Measurements from ENCODE around the gene NLRP6.
"Not testable (repeated sequence)": the region's sequence is repeated elsewhere in the genome, so short reads cannot be mapped to it uniquely, and the experiment has no call there.

Gene NLRP6

DNA sequence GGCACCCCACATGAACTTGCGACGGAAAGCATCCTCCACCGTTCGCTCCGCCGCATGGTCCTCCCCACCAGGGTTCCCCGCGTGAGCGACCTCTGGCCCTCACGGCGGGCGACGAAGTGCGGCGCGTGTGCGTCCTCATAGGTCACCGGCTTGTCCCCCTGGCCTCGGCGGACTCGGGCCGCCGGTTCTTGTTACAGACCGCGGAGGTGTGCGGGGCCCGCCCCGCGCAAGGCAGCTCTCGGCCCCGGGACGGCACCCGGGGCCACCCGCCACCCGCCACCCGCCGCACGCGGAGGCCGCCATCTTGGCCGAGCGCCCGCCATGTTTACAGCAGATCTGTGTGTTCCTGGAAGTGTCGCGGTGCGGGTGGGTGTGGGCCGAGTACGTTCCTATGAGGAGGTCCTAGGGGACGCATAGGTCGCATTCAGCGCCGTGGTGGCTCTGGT lies 25.9 kb downstream of the NLRP6 start:
- TF ChIP-seq HDGF (IDR thresholded peaks at IDR 0.05; ENCODE audit: borderline replicate concordance) = no peak
- TF ChIP-seq ELF4 (IDR thresholded peaks at IDR 0.05) = no peak
- TF ChIP-seq TARDBP (IDR thresholded peaks at IDR 0.05) = no peak
- no peak for TF ChIP-seq FOXA1 (IDR thresholded peaks at IDR 0.05)
- TF ChIP-seq SUZ12 (IDR thresholded peaks at IDR 0.05) = no peak
- no peak for TF ChIP-seq LEF1 (IDR thresholded peaks at IDR 0.05; ENCODE audit: borderline replicate concordance)
- no peak for TF ChIP-seq BHLHE40 (IDR thresholded peaks at IDR 0.05; ENCODE audit: borderline replicate concordance)
- no peak for TF ChIP-seq NFRKB (IDR thresholded peaks at IDR 0.05)
- no peak for TF ChIP-seq ARNT (IDR thresholded peaks at IDR 0.05)
- no peak for TF ChIP-seq SP1 (IDR thresholded peaks at IDR 0.05)
- TF ChIP-seq FOXM1 (IDR thresholded peaks at IDR 0.05; ENCODE audit: borderline replicate concordance) = no peak
- TF ChIP-seq ZNF384 (IDR thresholded peaks at IDR 0.05) = no peak
- CTCF ChIA-PET = interaction anchor here (0.6 kb wide), 1 partner anchor 48 kb away, joined by 5 read pairs; no protein-coding TSS in a partner anchor
- POLR2A ChIA-PET = no interaction called here
- DNase-seq (ENCODE audit: extremely low spot score) = no peak

DNA sequence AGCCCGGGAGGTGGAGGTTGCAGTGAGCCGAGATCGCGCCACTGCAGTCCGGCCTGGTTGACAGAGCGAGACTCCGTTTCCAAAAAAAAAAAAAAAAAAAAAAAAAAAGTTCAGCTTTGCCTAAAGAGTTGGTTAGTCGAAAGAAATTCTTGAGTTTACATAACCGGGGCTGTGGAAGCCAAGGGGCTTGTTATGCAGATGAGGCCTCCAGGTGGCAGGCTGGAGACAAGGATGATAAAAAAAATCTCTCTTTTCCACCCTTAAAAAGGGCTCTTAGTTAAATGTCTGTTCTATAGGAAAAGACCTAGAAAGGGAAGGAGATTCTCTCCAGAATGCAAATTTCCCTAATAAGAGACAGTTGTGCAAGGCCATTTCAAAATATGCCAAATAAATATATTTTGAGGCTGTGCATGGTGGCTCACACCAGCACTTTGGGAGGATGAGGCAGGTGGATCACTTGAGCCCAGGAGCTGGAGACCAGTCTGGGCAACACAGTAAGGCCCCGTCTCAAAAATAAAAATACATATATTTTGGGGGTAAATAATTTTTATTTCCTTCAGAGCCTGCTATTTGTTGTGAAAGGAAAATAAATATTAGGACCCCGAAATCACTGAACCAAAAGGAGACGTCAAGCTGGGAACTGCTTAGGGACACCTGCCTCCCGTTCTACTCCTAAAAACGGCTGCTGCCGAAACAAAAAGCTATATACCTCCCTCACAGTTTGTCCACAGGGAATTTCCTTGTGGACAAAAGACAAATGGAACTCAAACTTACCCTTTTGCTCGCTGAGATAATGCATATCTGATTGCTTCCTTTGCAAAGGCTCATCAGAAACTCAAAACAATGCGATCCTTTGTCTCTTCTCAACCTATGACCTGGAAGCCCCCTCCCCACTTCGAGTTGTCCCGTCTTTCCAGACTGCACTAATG lies 27.0 kb downstream of the NLRP6 start:
- CTCF ChIA-PET = interaction anchor here (0.6 to 1.3 kb wide), 2 partner anchors 35 to 47 kb away, joined by 3 to 5 read pairs; no protein-coding TSS in a partner anchor
- POLR2A ChIA-PET = interaction anchor here (1.2 to 2.6 kb wide), 3 partner anchors 50 to 145 kb away, joined by 3 to 10 read pairs (median 5); partner anchors contain the start of genes BET1L, PTDSS2 and RIC8A
- peak; percentile 58 for DNase-seq (ENCODE audit: extremely low spot score)
- peak; percentile 72 for TF ChIP-seq ZNF384 (IDR thresholded peaks at IDR 0.05)
- TF ChIP-seq, protein P1, sequence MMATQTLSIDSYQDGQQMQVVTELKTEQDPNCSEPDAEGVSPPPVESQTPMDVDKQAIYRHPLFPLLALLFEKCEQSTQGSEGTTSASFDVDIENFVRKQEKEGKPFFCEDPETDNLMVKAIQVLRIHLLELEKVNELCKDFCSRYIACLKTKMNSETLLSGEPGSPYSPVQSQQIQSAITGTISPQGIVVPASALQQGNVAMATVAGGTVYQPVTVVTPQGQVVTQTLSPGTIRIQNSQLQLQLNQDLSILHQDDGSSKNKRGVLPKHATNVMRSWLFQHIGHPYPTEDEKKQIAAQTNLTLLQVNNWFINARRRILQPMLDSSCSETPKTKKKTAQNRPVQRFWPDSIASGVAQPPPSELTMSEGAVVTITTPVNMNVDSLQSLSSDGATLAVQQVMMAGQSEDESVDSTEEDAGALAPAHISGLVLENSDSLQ (IDR thresholded peaks at IDR 0.05) = no peak

- DNase-seq (ENCODE audit: extremely low spot score) = no peak
- TF ChIP-seq FOXA1 (IDR thresholded peaks at IDR 0.05) (no peak), TARDBP (IDR thresholded peaks at IDR 0.05) (no peak), BHLHE40 (IDR thresholded peaks at IDR 0.05; ENCODE audit: borderline replicate concordance) (no peak), LEF1 (IDR thresholded peaks at IDR 0.05; ENCODE audit: borderline replicate concordance) (no peak), SP1 (IDR thresholded peaks at IDR 0.05) (no peak), FOXM1 (IDR thresholded peaks at IDR 0.05; ENCODE audit: borderline replicate concordance) (no peak), ARNT (IDR thresholded peaks at IDR 0.05) (no peak), CTBP1 (IDR thresholded peaks at IDR 0.05; ENCODE audit: borderline replicate concordance) (no peak), NFRKB (IDR thresholded peaks at IDR 0.05) (no peak), L3MBTL2 (conservative IDR thresholded peaks at IDR 0.05) (no peak), ZNF384 (IDR thresholded peaks at IDR 0.05) (no peak), FOXK2 (IDR thresholded peaks at IDR 0.05) (no peak), HDGF (IDR thresholded peaks at IDR 0.05; ENCODE audit: borderline replicate concordance) (no peak), ELF4 (IDR thresholded peaks at IDR 0.05) (no peak), SUZ12 (IDR thresholded peaks at IDR 0.05) (no peak)
- TF ChIP-seq, protein P1 (IDR thresholded peaks at IDR 0.05) = no peak
- ChIA-PET CTCF (interaction anchor here (0.9 to 1.3 kb wide), 2 partner anchors 34 to 50 kb away, joined by 3 read pairs; no protein-coding TSS in a partner anchor), POLR2A (interaction anchor here (1.2 to 2.6 kb wide), 3 partner anchors 50 to 144 kb away, joined by 3 to 10 read pairs (median 5); partner anchors contain the start of genes BET1L, PTDSS2 and RIC8A)
Observed at GRCh38 chr11:305844-306211, 27.6 kb downstream of the NLRP6 start.

- POLR2A ChIA-PET = interaction anchor here (1.2 to 2.6 kb wide), 2 partner anchors 49 to 99 kb away, joined by 3 to 10 read pairs; partner anchors contain the start of genes BET1L and RIC8A
- CTCF ChIA-PET = interaction anchor here (0.9 to 1.4 kb wide), 2 partner anchors 12 to 49 kb away, joined by 3 to 5 read pairs; no protein-coding TSS in a partner anchor
- DNase-seq (ENCODE audit: extremely low spot score) = no peak
- no peak for TF ChIP-seq BHLHE40 (IDR thresholded peaks at IDR 0.05; ENCODE audit: borderline replicate concordance)
- no peak for TF ChIP-seq ARNT (IDR thresholded peaks at IDR 0.05)
- TF ChIP-seq ELF4 (IDR thresholded peaks at IDR 0.05) = no peak
- TF ChIP-seq FOXK2 (IDR thresholded peaks at IDR 0.05) = no peak
- no peak for TF ChIP-seq ZNF384 (IDR thresholded peaks at IDR 0.05)
- no peak for TF ChIP-seq LEF1 (IDR thresholded peaks at IDR 0.05; ENCODE audit: borderline replicate concordance)
- no peak for TF ChIP-seq L3MBTL2 (conservative IDR thresholded peaks at IDR 0.05)
- TF ChIP-seq FOXM1 (IDR thresholded peaks at IDR 0.05; ENCODE audit: borderline replicate concordance) = no peak
- TF ChIP-seq NFRKB (IDR thresholded peaks at IDR 0.05) = no peak
- no peak for TF ChIP-seq TARDBP (IDR thresholded peaks at IDR 0.05)
- TF ChIP-seq SP1 (IDR thresholded peaks at IDR 0.05) = no peak
- TF ChIP-seq HDGF (IDR thresholded peaks at IDR 0.05; ENCODE audit: borderline replicate concordance) = no peak
- TF ChIP-seq CTBP1 (IDR thresholded peaks at IDR 0.05; ENCODE audit: borderline replicate concordance) = no peak
- TF ChIP-seq, protein P1 (IDR thresholded peaks at IDR 0.05) = no peak
- no peak for TF ChIP-seq SUZ12 (IDR thresholded peaks at IDR 0.05)
- TF ChIP-seq FOXA1 (IDR thresholded peaks at IDR 0.05) = no peak
Observed at GRCh38 chr11:306645-307371, 28.6 kb downstream of the NLRP6 start.

GRCh38 chr11:307766-308708 lies 29.8 kb downstream of the NLRP6 start, which contains the start of gene IFITM2:
Gene IFITM2 (plus strand): TSS chr11:307816. CDS start chr11:308193, 377 bp downstream.
- CTCF ChIA-PET = interaction anchor here (0.6 to 0.7 kb wide), 2 partner anchors 57 to 155 kb away, joined by 4 to 7 read pairs; no protein-coding TSS in a partner anchor
- not testable (repeated sequence) for DNase-seq (ENCODE audit: extremely low spot score)
- POLR2A ChIA-PET = interaction anchor here (0.6 to 2.6 kb wide), 4 partner anchors 10 to 101 kb away, joined by 3 to 10 read pairs (median 4); partner anchors contain the start of genes BET1L and RIC8A

Data from HEK293T (cell line).